Right atrium auricular region (tissue), 2 donors: ENCODE results near the gene GP1BB. TPM values are rescaled to one million over a fixed set of nuclear protein-coding genes. Genes with fewer than 3 reads are reported as not detected.

Source experiments
- DNase-seq: peaks from one replicate; pipeline ENCODE4 v3.0.0-alpha.2; 2019; ENCODE audit warnings: low spot score
- H3K27ac ChIP-seq, 2 donors: fragments of 200-600 bp; sonication (generic); 1 replicate in 1 of 2; 2 replicates in 1 of 2; pipeline ENCODE4 v1.5.1; 2016 to 2019
- H3K27me3 ChIP-seq, 2 donors: fragments of 200-600 bp; sonication (generic); one replicate each; pipeline versions ENCODE4 v1.5.1 to v1.6.0; 2017 to 2019
- H3K36me3 ChIP-seq: fragments of 200-600 bp; sonication (generic); one replicate; pipeline ENCODE4 v1.5.1; 2016
- H3K4me1 ChIP-seq, 2 donors: fragments of 200-600 bp; sonication (generic); one replicate each; pipeline versions ENCODE4 v1.5.1 to v1.6.0; 2017 to 2019
- H3K4me3 ChIP-seq, 2 donors: fragments of 200-600 bp; sonication (generic); 1 replicate in 1 of 2; 2 replicates in 1 of 2; pipeline ENCODE4 v1.5.1; 2017 to 2019; ENCODE audit warnings: mild to moderate bottlenecking in 1 of 2, moderate library complexity in 1 of 2
- H3K9me3 ChIP-seq, 2 donors: fragments of 200-600 bp; sonication (generic); one replicate each; pipeline ENCODE4 v1.5.1; 2019
- CTCF ChIP-seq, 2 donors: fragments of 200-600 bp; sonication (generic); IDR thresholded peaks; one replicate each; pipeline ENCODE4 v1.5.1; 2019; ENCODE audit warnings: antibody characterized with exemption in 2 of 2
- total RNA-seq, 2 donors: library from RNA; depleted of rRNA; stranded (reverse); fragments of >200 nt; gene quantifications; one replicate each; pipeline ENCODE4 v1.1.0, GENCODE V29; 2016

The GP1BB gene
- total RNA-seq, 2 donors from 2014 or later, result 25.8 to 34.7 TPM

GRCh38 chr22:19706661-19707151 lies 16.6 kb upstream of the GP1BB start:
- H3K4me1 ChIP-seq, result peaks cover 0 to 19% of the 10 kb centered on the region in 2 donors
- H3K9me3 ChIP-seq, result no peaks in the 10 kb centered on the region
- DNase-seq, result no peak
- H3K36me3 ChIP-seq, result no peaks in the 10 kb centered on the region
- TF ChIP-seq CTCF (IDR thresholded peaks at IDR 0.05), result no peak
- no peaks in the 10 kb centered on the region for H3K27me3 ChIP-seq
- H3K4me3 ChIP-seq, result no peak overlapping the region
- no peak overlapping the region for H3K27ac ChIP-seq

GRCh38 chr22:19707347-19708290 lies 15.7 kb upstream of the GP1BB start:
- H3K4me1 ChIP-seq, result peaks cover 0 to 19% of the 10 kb centered on the region in 2 donors
- no peaks in the 10 kb centered on the region for H3K36me3 ChIP-seq
- no peaks in the 10 kb centered on the region for H3K9me3 ChIP-seq
- DNase-seq, result no peak
- H3K27ac ChIP-seq, result no peak overlapping the region
- no peak for TF ChIP-seq CTCF (IDR thresholded peaks at IDR 0.05)
- no peaks in the 10 kb centered on the region for H3K27me3 ChIP-seq
- H3K4me3 ChIP-seq, result no peak overlapping the region

- H3K27me3 ChIP-seq, result no peaks in the 10 kb centered on the region
- no peak for TF ChIP-seq CTCF (IDR thresholded peaks at IDR 0.05)
- H3K27ac ChIP-seq, result no peak overlapping the region
- no peak for DNase-seq
- H3K4me3 ChIP-seq, result no peak overlapping the region
- H3K36me3 ChIP-seq, result no peaks in the 10 kb centered on the region
- H3K4me1 ChIP-seq, result peaks cover 0 to 21% of the 10 kb centered on the region in 2 donors
- no peaks in the 10 kb centered on the region for H3K9me3 ChIP-seq
Measured at GRCh38 chr22:19708321-19709011, 14.9 kb upstream of the GP1BB start.

DNA sequence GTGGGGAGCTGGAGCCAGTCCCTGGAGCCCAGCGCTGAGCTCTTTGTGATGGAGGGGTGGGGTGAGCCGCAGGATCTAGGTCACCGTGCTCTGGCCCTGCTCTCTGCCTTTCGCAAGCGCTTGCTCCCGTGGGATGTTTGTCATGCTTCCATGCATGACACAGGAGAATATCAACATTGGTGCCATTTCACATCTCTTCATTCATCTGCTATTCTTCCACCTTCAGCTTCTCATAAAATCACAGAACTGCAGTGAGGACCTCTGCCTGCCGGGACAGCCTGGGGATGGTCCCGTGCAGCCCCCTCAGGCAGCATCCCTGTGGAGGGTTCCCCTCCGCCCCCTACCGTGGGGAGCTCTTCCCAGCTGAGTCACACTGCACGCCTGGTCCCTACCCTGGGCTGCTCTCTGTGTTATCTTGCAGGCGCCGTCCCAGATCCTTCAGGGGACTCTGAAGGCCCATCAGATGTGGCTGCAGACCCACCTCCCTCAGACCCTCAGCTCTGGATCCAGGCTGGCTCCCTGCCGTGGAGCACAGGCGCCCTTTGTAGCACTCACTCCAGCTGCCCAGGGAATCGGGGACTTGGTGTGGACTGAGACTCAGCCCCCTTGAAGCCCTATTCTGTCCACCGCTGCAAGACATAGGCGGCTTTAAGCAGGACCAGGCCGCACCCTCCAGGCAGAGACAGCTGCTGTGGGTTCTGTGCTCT lies 14.1 kb upstream of the GP1BB start:
- no peak for DNase-seq
- Histone ChIP-seq H3K4me3 (no peak overlapping the region), H3K27me3 (no peaks in the 10 kb centered on the region), H3K27ac (no peak overlapping the region), H3K36me3 (no peaks in the 10 kb centered on the region), H3K9me3 (no peaks in the 10 kb centered on the region), H3K4me1 (peaks cover 0 to 27% of the 10 kb centered on the region in 2 donors)
- TF ChIP-seq CTCF (IDR thresholded peaks at IDR 0.05), result no peak

DNA sequence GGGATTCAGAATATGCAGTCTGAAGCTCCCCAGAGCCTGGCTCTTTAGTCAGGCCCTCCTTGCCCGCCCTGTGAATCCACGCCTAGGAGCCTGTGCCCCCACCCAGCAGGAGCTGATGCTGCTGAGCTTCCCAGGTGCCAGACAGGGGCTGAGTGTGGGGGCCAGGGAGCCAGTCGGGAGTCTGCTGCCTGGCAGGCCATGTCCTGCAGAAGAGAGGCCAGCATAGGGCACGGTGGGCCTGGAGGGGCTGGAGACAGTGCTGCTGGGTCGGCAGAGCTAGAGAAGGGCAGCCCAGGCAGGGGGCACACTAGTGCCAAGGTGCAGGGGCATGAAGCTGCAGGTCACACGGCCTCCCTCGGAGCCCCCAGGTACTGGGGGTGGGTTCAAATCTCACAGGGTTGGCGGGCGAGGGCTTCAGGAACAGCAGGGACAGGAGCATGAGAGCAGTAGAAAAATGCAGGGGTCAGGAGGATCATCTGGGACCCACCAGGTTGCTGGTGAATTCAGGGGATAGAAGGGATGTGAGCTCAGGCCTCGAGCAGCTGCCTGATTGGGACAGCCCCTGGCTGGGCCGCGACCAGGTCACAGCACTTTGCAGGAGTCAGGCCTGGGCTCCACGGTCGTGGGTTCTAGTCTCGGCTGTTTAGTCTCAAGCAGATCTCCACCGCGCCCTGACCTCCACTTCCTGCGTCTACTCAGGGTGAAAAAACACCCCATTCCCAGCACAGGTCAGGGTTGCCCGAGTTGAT lies 13.1 kb upstream of the GP1BB start:
- Histone ChIP-seq H3K27ac (no peak overlapping the region), H3K36me3 (no peaks in the 10 kb centered on the region), H3K4me3 (no peak overlapping the region), H3K27me3 (no peaks in the 10 kb centered on the region), H3K9me3 (no peaks in the 10 kb centered on the region), H3K4me1 (peaks cover 0 to 35% of the 10 kb centered on the region in 2 donors)
- no peak for TF ChIP-seq CTCF (IDR thresholded peaks at IDR 0.05)
- no peak for DNase-seq
